ENCODE measurements around the gene KLHL20. TPM values are rescaled to one million over a fixed set of nuclear protein-coding genes. Genes with fewer than 3 reads are reported as not detected.

Gene KLHL20
- total RNA-seq = 19.5 and 22.3 TPM in 2 replicates

GRCh38 chr1:173714759-173715537 lies at the start of gene KLHL20:
TSS of gene KLHL20 (plus strand) at chr1:173714981. CDS start at chr1:173716044, 1,063 bp downstream.

GRCh38 chr1:173669491-173669941 lies 45.3 kb upstream of the KLHL20 start, which contains the start of gene ANKRD45:
TSS of gene ANKRD45 (minus strand) at chr1:173669851. CDS start at chr1:173659418, 10,433 bp downstream.

GRCh38 chr1:173824315-173825081 lies 109.7 kb downstream of the KLHL20 start, which contains the start of the genes CENPL and DARS2:
TSS of gene CENPL (minus strand) at chr1:173824883. CDS start at chr1:173811299, 13,584 bp downstream.
TSS of gene DARS2 (plus strand) at chr1:173824673. CDS start at chr1:173825230, 557 bp downstream.

Other genes with a start within 250 kb of the KLHL20 start
- 367 and 548 TPM in 2 replicates for gene PRDX6, start 237.6 kb upstream of the KLHL20 start, total RNA-seq
- gene SLC9C2, start 111.9 kb upstream of the KLHL20 start, total RNA-seq = not detected in 2 replicates
- gene TEX50, start 79.6 kb upstream of the KLHL20 start, total RNA-seq = not detected in 2 replicates
- not detected in 2 replicates for gene ANKRD45, start 45.1 kb upstream of the KLHL20 start, total RNA-seq
- gene DARS2, start 109.7 kb downstream of the KLHL20 start, total RNA-seq = 10.9 and 11.9 TPM in 2 replicates
- gene CENPL, start 109.9 kb downstream of the KLHL20 start, total RNA-seq = 4.4 and 10.4 TPM in 2 replicates
- 505 and 652 TPM in 2 replicates for gene GAS5, start 153.0 kb downstream of the KLHL20 start, total RNA-seq
- gene ZBTB37, start 153.4 kb downstream of the KLHL20 start, total RNA-seq = 3.4 and 3.6 TPM in 2 replicates
- gene SERPINC1, start 202.3 kb downstream of the KLHL20 start, total RNA-seq = not detected in 2 replicates